Activated CD8-positive, alpha-beta T cell treated with anti-CD3 and anti-CD28 coated beads for 36 hours (primary cell): ENCODE results near the gene ECE1. TPM values are rescaled to one million over a fixed set of nuclear protein-coding genes. Genes with fewer than 3 reads are reported as not detected.
A peak's percentile ranks its signal among the peaks of the same experiment; 100 is the strongest.

ENCODE experiments used
- ATAC-seq: fragments of 200-7000 bp; cut with Tn5 transposase; one replicate; pipeline ENCODE4 v1.10.0; 2021; ENCODE audit warnings: mild to moderate bottlenecking, moderate library complexity
- CTCF ChIA-PET: fragments of 350-600 bp; sonication (Branson Sonifier 250); formaldehyde crosslinking; loops from one replicate; lab custom pipeline; 2021; ENCODE audit warnings: antibody characterized with exemption; lab: Charles Lee
- POLR2A ChIA-PET: fragments of 350-600 bp; sonication (Branson Sonifier 250); formaldehyde crosslinking; loops from one replicate; lab custom pipeline; 2021; ENCODE audit warnings: antibody characterized with exemption; lab: Charles Lee
- DNase-seq: peaks from one replicate; pipeline ENCODE4 v3.0.0-alpha.2; 2020
- H3K27ac Mint-ChIP-seq: one replicate; pipeline ENCODE4 v1.8.0; 2021; ENCODE audit warnings: mild to moderate bottlenecking, mixed read lengths
- H3K27me3 Mint-ChIP-seq: one replicate; pipeline ENCODE4 v1.8.0; 2021; ENCODE audit warnings: mixed read lengths
- H3K36me3 Mint-ChIP-seq: one replicate; pipeline ENCODE4 v1.8.0; 2021; ENCODE audit warnings: low read depth, mixed read lengths
- H3K4me1 Mint-ChIP-seq: one replicate; pipeline ENCODE4 v1.8.0; 2021; ENCODE audit warnings: low read depth, mixed read lengths
- H3K4me3 Mint-ChIP-seq: one replicate; pipeline ENCODE4 v1.8.0; 2021; ENCODE audit warnings: mild to moderate bottlenecking, moderate library complexity, mixed read lengths
- H3K9me3 Mint-ChIP-seq: one replicate; pipeline ENCODE4 v1.8.0; 2021; ENCODE audit warnings: mixed read lengths
- CTCF ChIP-seq: fragments of 200-600 bp; IDR thresholded peaks from one replicate; pipeline ENCODE4 v1.8.0; 2022; ENCODE audit warnings: antibody characterized with exemption, mild to moderate bottlenecking
- intact Hi-C: fragments of 100-400 bp; cut with micrococcal nuclease; formaldehyde crosslinking; loops from one replicate; pipeline ENCODE4 v1.10.0; 2022
- total RNA-seq, 2 experiments: library from RNA; stranded (reverse); gene quantifications; one replicate each; pipeline ENCODE4 v1.2.3, GENCODE V29; 2021

Gene ECE1
- total RNA-seq, 2 experiments from 2014 or later = 118 to 127 TPM

GRCh38 chr1:21299780-21300395, 9.6 kb upstream of the ECE1 start:
- Mint-ChIP-seq H3K27me3 (no peaks in the 10 kb centered on the region), H3K9me3 (no peaks in the 10 kb centered on the region), H3K36me3 (peaks cover 22% of the 10 kb centered on the region), H3K27ac (peak overlapping the region; percentile 55), H3K4me3 (no peak overlapping the region), H3K4me1 (peaks cover 83% of the 10 kb centered on the region)
- CTCF ChIA-PET = interaction anchor here (0.8 to 2.9 kb wide), 9 partner anchors 9 to 69 kb away, joined by 3 to 14 read pairs (median 6); partner anchors contain the start of gene ECE1
- POLR2A ChIA-PET = interaction anchor here (0.9 to 4.2 kb wide), 4 partner anchors 14 to 45 kb away, joined by 4 to 22 read pairs (median 8); no protein-coding TSS in a partner anchor
- TF ChIP-seq CTCF = no peak
- intact Hi-C loops = no loop called here
- no peak for DNase-seq
- ATAC-seq = no peak

- no peak overlapping the region for H3K4me3 Mint-ChIP-seq
- no peak for TF ChIP-seq CTCF
- H3K27me3 Mint-ChIP-seq = no peaks in the 10 kb centered on the region
- CTCF ChIA-PET = interaction anchor here (1.3 to 2.9 kb wide), 7 partner anchors 8 to 67 kb away, joined by 3 to 14 read pairs (median 6); partner anchors contain the start of gene ECE1
- peak; percentile 44 for DNase-seq
- POLR2A ChIA-PET = interaction anchor here (1.7 to 4.2 kb wide), 4 partner anchors 9 to 46 kb away, joined by 5 to 22 read pairs (median 8); no protein-coding TSS in a partner anchor
- ATAC-seq = no peak
- H3K36me3 Mint-ChIP-seq = peaks cover 22% of the 10 kb centered on the region
- no peaks in the 10 kb centered on the region for H3K9me3 Mint-ChIP-seq
- H3K4me1 Mint-ChIP-seq = peaks cover 85% of the 10 kb centered on the region
- intact Hi-C loops = no loop called here
- peak overlapping the region; percentile 73 for H3K27ac Mint-ChIP-seq
Observed at GRCh38 chr1:21298981-21299391, 8.7 kb upstream of the ECE1 start.

GRCh38 chr1:21297975-21298374, 7.7 kb upstream of the ECE1 start:
- Mint-ChIP-seq H3K27me3 (no peaks in the 10 kb centered on the region), H3K4me3 (no peak overlapping the region), H3K4me1 (peaks cover 87% of the 10 kb centered on the region), H3K9me3 (no peaks in the 10 kb centered on the region), H3K27ac (peak overlapping the region; percentile 61), H3K36me3 (peaks cover 22% of the 10 kb centered on the region)
- no peak for ATAC-seq
- POLR2A ChIA-PET = interaction anchor here (1.4 to 4.2 kb wide), 4 partner anchors 10 to 27 kb away, joined by 4 to 22 read pairs (median 8); no protein-coding TSS in a partner anchor
- no peak for DNase-seq
- intact Hi-C loops = no loop called here
- no peak for TF ChIP-seq CTCF
- CTCF ChIA-PET = interaction anchor here (1.6 to 2.5 kb wide), 2 partner anchors 28 kb away, joined by 3 to 14 read pairs; no protein-coding TSS in a partner anchor

- no peaks in the 10 kb centered on the region for H3K27me3 Mint-ChIP-seq
- no peak overlapping the region for H3K4me3 Mint-ChIP-seq
- H3K36me3 Mint-ChIP-seq = peaks cover 28% of the 10 kb centered on the region
- ChIA-PET POLR2A (interaction anchor here (4.6 to 7.2 kb wide), 2 partner anchors 28 to 37 kb away, joined by 39 to 90 read pairs; no protein-coding TSS in a partner anchor), CTCF (interaction anchor here (0.9 to 1.6 kb wide), 4 partner anchors 27 to 48 kb away, joined by 3 read pairs; no protein-coding TSS in a partner anchor)
- no peak for TF ChIP-seq CTCF
- no peak for ATAC-seq
- peak overlapping the region; percentile 95 for H3K27ac Mint-ChIP-seq
- DNase-seq = no peak
- H3K9me3 Mint-ChIP-seq = no peaks in the 10 kb centered on the region
- H3K4me1 Mint-ChIP-seq = peaks cover 85% of the 10 kb centered on the region
- intact Hi-C loops = no loop called here
Observed at GRCh38 chr1:21296509-21297354, 6.5 kb upstream of the ECE1 start.
